ENCODE data around the gene WSCD2.

WSCD2 gene

GRCh38 chr12:108090107-108090899 lies 38.8 kb upstream of the WSCD2 start:
- Histone ChIP-seq H3K9me3 (ENCODE audit: severe bottlenecking) (no peaks in the 10 kb centered on the region), H3K27ac (ENCODE audit: poor library complexity, severe bottlenecking) (no peak overlapping the region), H3K27me3 (ENCODE audit: insufficient read depth, poor library complexity, severe bottlenecking) (peaks cover 4% of the 10 kb centered on the region), H3K4me1 (ENCODE audit: insufficient read depth, poor library complexity, severe bottlenecking) (no peaks in the 10 kb centered on the region), H3K36me3 (ENCODE audit: low read depth) (no peaks in the 10 kb centered on the region), H3K4me3 (ENCODE audit: severe bottlenecking) (no peak overlapping the region)
- DNase-seq (ENCODE audit: low spot score) (no peak), ATAC-seq (ENCODE audit: low read depth) (no peak)
- no peak for TF ChIP-seq CTCF (IDR thresholded peaks at IDR 0.05; ENCODE audit: poor library complexity, severe bottlenecking)

GRCh38 chr12:108090932-108091678 lies 38.0 kb upstream of the WSCD2 start:
- H3K27me3 ChIP-seq (ENCODE audit: insufficient read depth, poor library complexity, severe bottlenecking) = peaks cover 4% of the 10 kb centered on the region
- ATAC-seq (ENCODE audit: low read depth) (no peak), DNase-seq (ENCODE audit: low spot score) (no peak)
- no peak overlapping the region for H3K27ac ChIP-seq (ENCODE audit: poor library complexity, severe bottlenecking)
- no peaks in the 10 kb centered on the region for H3K4me1 ChIP-seq (ENCODE audit: insufficient read depth, poor library complexity, severe bottlenecking)
- no peak for TF ChIP-seq CTCF (IDR thresholded peaks at IDR 0.05; ENCODE audit: poor library complexity, severe bottlenecking)
- H3K9me3 ChIP-seq (ENCODE audit: severe bottlenecking) = no peaks in the 10 kb centered on the region
- no peaks in the 10 kb centered on the region for H3K36me3 ChIP-seq (ENCODE audit: low read depth)
- no peak overlapping the region for H3K4me3 ChIP-seq (ENCODE audit: severe bottlenecking)

- TF ChIP-seq CTCF (IDR thresholded peaks at IDR 0.05; ENCODE audit: poor library complexity, severe bottlenecking) = no peak
- ATAC-seq (ENCODE audit: low read depth) = no peak
Observed at GRCh38 chr12:108091679-108092051, 37.4 kb upstream of the WSCD2 start.

GRCh38 chr12:108093209-108093608 lies 35.9 kb upstream of the WSCD2 start:
- no peaks in the 10 kb centered on the region for H3K36me3 ChIP-seq (ENCODE audit: low read depth)
- no peak for TF ChIP-seq CTCF (IDR thresholded peaks at IDR 0.05; ENCODE audit: poor library complexity, severe bottlenecking)
- no peak overlapping the region for H3K27ac ChIP-seq (ENCODE audit: poor library complexity, severe bottlenecking)
- no peaks in the 10 kb centered on the region for H3K4me1 ChIP-seq (ENCODE audit: insufficient read depth, poor library complexity, severe bottlenecking)
- peaks cover 4% of the 10 kb centered on the region for H3K27me3 ChIP-seq (ENCODE audit: insufficient read depth, poor library complexity, severe bottlenecking)
- H3K4me3 ChIP-seq (ENCODE audit: severe bottlenecking) = no peak overlapping the region
- ATAC-seq (ENCODE audit: low read depth) (no peak), DNase-seq (ENCODE audit: low spot score) (no peak)
- H3K9me3 ChIP-seq (ENCODE audit: severe bottlenecking) = no peaks in the 10 kb centered on the region

More at GRCh38 chr12:108091679-108092051, 37.4 kb upstream of the WSCD2 start:
- Histone ChIP-seq H3K4me1 (ENCODE audit: insufficient read depth, poor library complexity, severe bottlenecking) (no peaks in the 10 kb centered on the region), H3K4me3 (ENCODE audit: severe bottlenecking) (no peak overlapping the region), H3K36me3 (ENCODE audit: low read depth) (no peaks in the 10 kb centered on the region), H3K9me3 (ENCODE audit: severe bottlenecking) (no peaks in the 10 kb centered on the region), H3K27me3 (ENCODE audit: insufficient read depth, poor library complexity, severe bottlenecking) (peaks cover 4% of the 10 kb centered on the region), H3K27ac (ENCODE audit: poor library complexity, severe bottlenecking) (no peak overlapping the region)
- no peak for DNase-seq (ENCODE audit: low spot score)

All from RWPE2 (cell line).